ENCODE data around the gene SELENOO.

Gene SELENOO, protein sequence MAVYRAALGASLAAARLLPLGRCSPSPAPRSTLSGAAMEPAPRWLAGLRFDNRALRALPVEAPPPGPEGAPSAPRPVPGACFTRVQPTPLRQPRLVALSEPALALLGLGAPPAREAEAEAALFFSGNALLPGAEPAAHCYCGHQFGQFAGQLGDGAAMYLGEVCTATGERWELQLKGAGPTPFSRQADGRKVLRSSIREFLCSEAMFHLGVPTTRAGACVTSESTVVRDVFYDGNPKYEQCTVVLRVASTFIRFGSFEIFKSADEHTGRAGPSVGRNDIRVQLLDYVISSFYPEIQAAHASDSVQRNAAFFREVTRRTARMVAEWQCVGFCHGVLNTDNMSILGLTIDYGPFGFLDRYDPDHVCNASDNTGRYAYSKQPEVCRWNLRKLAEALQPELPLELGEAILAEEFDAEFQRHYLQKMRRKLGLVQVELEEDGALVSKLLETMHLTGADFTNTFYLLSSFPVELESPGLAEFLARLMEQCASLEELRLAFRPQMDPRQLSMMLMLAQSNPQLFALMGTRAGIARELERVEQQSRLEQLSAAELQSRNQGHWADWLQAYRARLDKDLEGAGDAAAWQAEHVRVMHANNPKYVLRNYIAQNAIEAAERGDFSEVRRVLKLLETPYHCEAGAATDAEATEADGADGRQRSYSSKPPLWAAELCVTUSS

DNA sequence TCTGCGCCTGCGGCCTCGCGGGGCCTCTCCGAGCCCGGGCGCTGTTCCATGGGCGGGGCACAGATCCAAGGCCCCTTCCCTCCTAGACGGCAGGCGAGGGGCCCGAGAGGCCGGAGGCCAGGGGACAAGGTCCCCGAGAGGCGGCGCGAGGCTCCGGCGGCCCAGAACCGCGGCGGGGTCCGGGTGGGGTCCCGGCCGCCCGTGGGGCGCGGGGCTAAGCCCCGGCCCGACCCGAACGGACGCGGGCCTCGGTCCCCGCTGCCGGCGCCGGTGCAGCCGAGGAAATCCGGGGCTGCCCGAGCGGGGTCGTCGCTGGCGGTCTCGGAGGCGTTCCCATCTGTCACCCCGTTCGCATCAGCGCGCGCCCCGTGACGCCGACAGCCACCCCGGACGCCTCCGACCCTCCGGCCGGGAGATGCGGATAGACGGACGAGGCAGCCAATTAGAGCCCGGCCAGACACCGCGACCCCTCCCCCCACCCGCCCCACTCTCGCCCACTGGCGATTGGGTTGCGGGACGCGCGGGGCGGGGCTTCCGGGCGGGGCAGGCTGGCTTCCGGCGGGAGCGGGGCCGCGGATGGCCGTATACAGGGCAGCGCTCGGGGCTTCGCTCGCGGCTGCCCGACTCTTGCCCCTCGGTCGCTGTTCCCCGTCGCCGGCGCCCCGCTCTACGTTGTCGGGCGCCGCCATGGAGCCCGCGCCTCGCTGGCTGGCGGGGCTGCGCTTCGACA, at the start of gene SELENOO:
TSS of gene SELENOO (plus strand) at position 551 of the 730 bp plus-strand sequence. CDS start at position 577, 26 bp downstream.
- H3K9me3 ChIP-seq (ENCODE audit: control insufficient read depth in 1 of 2, low read length in 2 of 2), result no peaks in the 10 kb centered on the region
- H3K27ac ChIP-seq (ENCODE audit: low read length), result no peak within 1 kb of the TSS
- peaks cover 0 to 21% of the 10 kb centered on the region in 2 donors for H3K36me3 ChIP-seq (ENCODE audit: control insufficient read depth in 1 of 2, insufficient read depth in 2 of 2, low read length in 2 of 2)
- H3K4me1 ChIP-seq (ENCODE audit: control insufficient read depth in 1 of 2, insufficient read depth in 2 of 2, low read length in 2 of 2), result peaks cover 4 to 27% of the 10 kb centered on the region in 2 donors
- H3K4me3 ChIP-seq (ENCODE audit: low read depth in 1 of 2, low read length in 2 of 2), result peak within 1 kb of the TSS; percentile 53 to 82
- no peaks in the 10 kb centered on the region for H3K27me3 ChIP-seq (ENCODE audit: low read depth, low read length)

DNA sequence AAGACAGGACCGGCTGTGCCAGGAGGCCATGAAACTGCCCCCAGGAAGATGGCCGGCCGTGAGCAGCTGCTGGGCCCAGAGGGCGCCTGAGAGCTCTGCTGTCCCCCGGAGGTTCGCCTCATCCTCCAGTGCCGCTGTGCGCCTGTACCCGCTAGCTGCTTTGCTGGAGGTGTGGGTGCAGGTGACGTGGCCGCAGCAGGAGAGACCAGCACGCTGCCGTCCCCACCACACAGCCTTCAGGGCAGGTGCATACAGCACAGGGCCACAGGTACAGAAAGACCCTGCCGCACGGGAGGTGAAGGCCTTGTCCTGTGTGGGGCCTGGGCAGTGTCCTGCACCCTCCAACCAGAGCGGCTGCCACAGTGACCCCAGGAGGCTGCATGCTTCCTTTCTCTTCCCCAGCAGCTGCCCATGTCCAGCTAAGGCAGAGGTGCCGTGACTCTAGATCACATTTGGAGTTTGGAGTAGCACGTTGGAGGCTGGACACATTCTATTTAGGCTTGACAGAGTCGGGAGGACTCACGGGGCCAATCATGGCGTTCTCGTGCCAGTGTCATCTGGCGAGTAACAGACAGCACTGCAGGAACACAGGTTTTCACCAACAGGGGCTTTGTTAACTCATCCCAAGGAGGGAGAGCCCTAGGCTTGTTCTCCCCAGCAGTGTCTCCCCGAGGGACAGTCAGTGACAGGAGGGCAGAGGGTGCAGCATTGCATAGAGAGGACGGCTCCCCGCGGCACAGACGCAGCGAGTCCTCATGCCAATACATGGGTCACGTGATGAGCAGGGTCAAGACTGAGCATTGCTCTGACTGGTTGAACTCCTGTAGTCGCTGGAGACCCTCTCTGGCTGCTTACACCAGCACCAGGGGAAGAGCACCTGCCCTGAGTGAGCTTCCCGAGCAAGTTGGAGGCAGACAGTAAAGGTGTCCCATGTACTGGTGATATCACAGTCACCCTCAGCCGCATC, 49.0 kb upstream of the SELENOO start:
- Histone ChIP-seq H3K27me3 (ENCODE audit: low read depth, low read length) (no peaks in the 10 kb centered on the region), H3K27ac (ENCODE audit: low read length) (no peak overlapping the region), H3K4me1 (ENCODE audit: control insufficient read depth in 1 of 2, insufficient read depth in 2 of 2, low read length in 2 of 2) (peaks cover 0 to 15% of the 10 kb centered on the region in 2 donors), H3K36me3 (ENCODE audit: control insufficient read depth in 1 of 2, insufficient read depth in 2 of 2, low read length in 2 of 2) (peaks cover 0 to 4% of the 10 kb centered on the region in 2 donors), H3K4me3 (ENCODE audit: low read depth in 1 of 2, low read length in 2 of 2) (no peak overlapping the region), H3K9me3 (ENCODE audit: control insufficient read depth in 1 of 2, low read length in 2 of 2) (no peaks in the 10 kb centered on the region)

DNA sequence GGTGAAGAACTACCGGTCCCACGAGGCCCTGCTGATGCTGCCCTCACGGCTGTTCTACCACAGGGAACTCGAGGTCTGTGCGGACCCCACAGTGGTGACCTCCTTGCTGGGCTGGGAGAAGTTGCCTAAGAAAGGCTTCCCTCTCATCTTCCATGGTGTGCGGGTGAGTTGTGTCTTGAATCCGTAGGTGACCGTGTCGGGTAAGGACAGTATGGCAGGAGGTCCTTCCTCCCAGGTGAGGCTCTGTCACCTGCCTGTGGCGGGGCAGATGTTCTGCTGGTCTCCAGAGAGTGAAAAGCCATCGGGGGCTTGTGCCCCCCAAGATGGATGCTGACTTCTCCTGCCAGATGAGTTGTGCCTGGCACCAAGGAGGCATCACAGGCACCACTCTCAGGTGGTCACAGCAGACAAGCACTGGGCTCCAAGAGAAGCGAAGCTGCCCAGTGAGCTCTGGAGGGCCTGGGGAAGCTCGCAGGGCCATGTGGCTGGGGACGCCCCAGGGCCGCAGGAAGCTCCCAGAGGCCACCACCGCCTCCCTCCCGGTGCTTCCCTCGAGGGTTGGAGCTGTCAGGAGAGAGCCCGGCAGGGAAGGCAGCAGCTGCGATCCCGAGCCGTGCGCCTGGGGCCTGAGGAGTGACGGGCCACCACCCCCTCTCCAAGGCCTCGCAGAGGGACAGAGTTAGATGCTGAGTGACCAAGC, 47.6 kb upstream of the SELENOO start:
- Histone ChIP-seq H3K27me3 (ENCODE audit: low read depth, low read length) (no peaks in the 10 kb centered on the region), H3K9me3 (ENCODE audit: control insufficient read depth in 1 of 2, low read length in 2 of 2) (no peaks in the 10 kb centered on the region), H3K36me3 (ENCODE audit: control insufficient read depth in 1 of 2, insufficient read depth in 2 of 2, low read length in 2 of 2) (peaks cover 0 to 9% of the 10 kb centered on the region in 2 donors), H3K4me3 (ENCODE audit: low read depth in 1 of 2, low read length in 2 of 2) (no peak overlapping the region), H3K4me1 (ENCODE audit: control insufficient read depth in 1 of 2, insufficient read depth in 2 of 2, low read length in 2 of 2) (peaks cover 0 to 1% of the 10 kb centered on the region in 2 donors), H3K27ac (ENCODE audit: low read length) (no peak overlapping the region)

DNA sequence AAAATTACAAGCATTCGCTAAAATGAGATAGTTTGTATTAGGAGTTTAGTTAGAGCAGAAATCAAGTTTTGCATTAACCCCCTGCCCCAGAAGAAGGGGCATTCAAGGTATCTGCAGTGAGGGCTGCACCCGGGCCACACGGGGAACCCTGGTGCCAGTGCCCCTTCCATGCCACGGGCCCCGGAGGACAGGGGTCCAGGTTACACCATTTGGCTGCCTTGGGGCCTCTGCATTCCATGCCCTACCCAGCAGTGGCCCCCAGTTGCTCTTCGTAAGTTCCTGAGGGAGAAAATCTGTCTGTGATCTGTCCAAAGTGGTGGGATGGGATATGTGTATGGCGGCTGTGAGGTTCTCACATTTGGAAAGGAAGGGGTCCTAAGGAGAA, 47.1 kb upstream of the SELENOO start:
- no peak overlapping the region for H3K27ac ChIP-seq (ENCODE audit: low read length)
- no peaks in the 10 kb centered on the region for H3K4me1 ChIP-seq (ENCODE audit: control insufficient read depth in 1 of 2, insufficient read depth in 2 of 2, low read length in 2 of 2)
- H3K27me3 ChIP-seq (ENCODE audit: low read depth, low read length), result peaks cover 4% of the 10 kb centered on the region
- peaks cover 0 to 14% of the 10 kb centered on the region in 2 donors for H3K36me3 ChIP-seq (ENCODE audit: control insufficient read depth in 1 of 2, insufficient read depth in 2 of 2, low read length in 2 of 2)
- H3K4me3 ChIP-seq (ENCODE audit: low read depth in 1 of 2, low read length in 2 of 2), result no peak overlapping the region
- no peaks in the 10 kb centered on the region for H3K9me3 ChIP-seq (ENCODE audit: control insufficient read depth in 1 of 2, low read length in 2 of 2)

DNA sequence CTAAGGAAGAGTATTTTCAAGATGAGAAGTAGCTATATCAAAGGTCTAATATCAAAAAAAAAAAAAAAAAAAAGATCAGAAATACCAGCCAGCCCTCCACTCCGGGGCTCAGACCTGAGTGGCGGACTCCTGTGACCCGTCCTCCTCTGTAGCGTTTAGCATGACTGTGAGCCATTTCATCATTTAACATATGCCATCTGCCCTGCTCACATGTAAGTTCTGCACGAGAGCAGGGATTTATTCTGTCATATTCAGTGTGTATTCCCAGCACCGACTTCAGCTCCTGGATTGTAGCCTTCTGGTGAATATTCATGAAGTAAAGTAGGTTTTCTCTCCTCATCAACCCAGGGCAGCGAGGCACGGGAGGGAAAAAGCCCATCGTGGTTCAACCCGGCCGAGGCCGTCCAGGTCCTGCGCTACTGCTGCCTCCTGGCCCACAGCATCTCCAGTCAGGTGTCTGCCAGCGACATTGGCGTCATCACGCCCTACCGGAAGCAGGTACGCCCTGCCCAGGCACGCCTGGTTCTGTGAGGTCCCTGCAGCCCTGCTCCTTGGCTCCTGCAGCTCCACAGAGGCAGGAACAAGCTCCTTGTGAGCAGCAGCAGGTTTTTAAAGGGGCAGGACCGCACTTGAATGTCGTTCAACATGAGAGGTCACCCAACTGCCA, 43.0 kb upstream of the SELENOO start:
- peaks cover 0 to 17% of the 10 kb centered on the region in 2 donors for H3K36me3 ChIP-seq (ENCODE audit: control insufficient read depth in 1 of 2, insufficient read depth in 2 of 2, low read length in 2 of 2)
- H3K4me1 ChIP-seq (ENCODE audit: control insufficient read depth in 1 of 2, insufficient read depth in 2 of 2, low read length in 2 of 2), result no peaks in the 10 kb centered on the region
- no peak overlapping the region for H3K4me3 ChIP-seq (ENCODE audit: low read depth in 1 of 2, low read length in 2 of 2)
- H3K27me3 ChIP-seq (ENCODE audit: low read depth, low read length), result peaks cover 4% of the 10 kb centered on the region
- no peaks in the 10 kb centered on the region for H3K9me3 ChIP-seq (ENCODE audit: control insufficient read depth in 1 of 2, low read length in 2 of 2)
- H3K27ac ChIP-seq (ENCODE audit: low read length), result no peak overlapping the region

DNA sequence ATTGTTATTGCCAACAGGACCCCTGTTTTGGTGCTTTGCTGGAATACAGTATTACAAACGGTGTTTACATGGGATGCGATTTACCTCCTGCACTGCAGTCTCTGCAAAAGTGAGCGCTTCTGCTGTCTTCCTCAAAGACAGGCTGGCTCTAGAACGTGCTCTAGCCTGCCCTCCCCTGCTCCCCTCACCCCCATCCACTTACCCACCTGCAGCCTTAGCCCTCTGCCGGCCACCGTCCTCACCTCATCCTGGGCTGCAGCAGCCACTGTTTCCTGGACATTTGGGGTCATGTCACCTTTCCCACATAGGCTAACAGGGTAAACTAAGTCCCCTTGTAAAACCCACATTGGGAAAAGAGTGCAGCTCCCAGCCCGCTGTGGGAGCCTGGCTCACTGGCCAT, 39.9 kb upstream of the SELENOO start:
- H3K27me3 ChIP-seq (ENCODE audit: low read depth, low read length), result peaks cover 4% of the 10 kb centered on the region
- H3K4me1 ChIP-seq (ENCODE audit: control insufficient read depth in 1 of 2, insufficient read depth in 2 of 2, low read length in 2 of 2), result no peaks in the 10 kb centered on the region
- no peak overlapping the region for H3K27ac ChIP-seq (ENCODE audit: low read length)
- H3K9me3 ChIP-seq (ENCODE audit: control insufficient read depth in 1 of 2, low read length in 2 of 2), result no peaks in the 10 kb centered on the region
- H3K4me3 ChIP-seq (ENCODE audit: low read depth in 1 of 2, low read length in 2 of 2), result no peak overlapping the region
- H3K36me3 ChIP-seq (ENCODE audit: control insufficient read depth in 1 of 2, insufficient read depth in 2 of 2, low read length in 2 of 2), result peaks cover 0 to 17% of the 10 kb centered on the region in 2 donors

DNA sequence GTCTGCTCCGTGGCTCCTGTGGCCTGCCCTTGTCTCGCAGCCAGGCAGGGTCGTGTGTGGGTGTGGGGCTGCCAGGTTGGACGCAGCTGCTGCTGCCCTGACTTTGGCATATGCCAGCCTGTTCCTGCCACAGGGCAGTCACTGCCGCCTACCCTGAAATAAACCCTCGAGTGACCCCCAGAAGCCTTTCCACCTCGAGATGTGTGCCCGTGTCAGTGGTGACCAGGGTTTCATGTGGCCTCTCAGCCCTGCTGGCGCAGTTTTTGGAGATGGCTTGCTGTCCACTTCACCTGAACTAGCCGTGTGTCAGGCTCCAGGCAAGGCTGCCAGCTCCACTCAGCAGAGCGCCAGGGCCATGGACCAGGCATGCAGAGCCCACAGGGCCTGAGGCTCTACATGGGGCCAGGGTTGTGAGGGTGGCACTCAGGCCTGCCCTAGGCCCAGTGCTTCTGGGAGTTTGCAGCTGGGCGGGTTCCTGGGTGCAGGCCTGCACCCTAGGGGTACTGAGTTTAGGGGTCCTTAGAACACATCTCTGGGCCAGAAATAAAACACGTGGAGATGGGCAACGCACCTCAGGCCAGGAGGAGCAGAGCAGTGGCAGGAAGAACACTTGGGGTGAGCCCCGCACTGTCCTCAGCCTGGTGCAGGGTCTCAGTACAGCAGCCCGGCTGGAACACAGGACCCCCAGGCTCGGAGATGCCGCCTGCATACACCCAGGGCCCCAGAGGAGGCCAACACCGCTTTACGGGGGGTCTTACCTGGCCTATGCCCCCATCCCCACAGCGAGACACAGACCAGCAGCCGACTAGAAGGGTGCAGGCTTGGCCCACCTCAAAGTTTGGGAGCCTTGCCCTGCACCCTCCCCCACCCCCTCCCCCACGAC, 39.1 kb upstream of the SELENOO start:
- Histone ChIP-seq H3K4me3 (ENCODE audit: low read depth in 1 of 2, low read length in 2 of 2) (no peak overlapping the region), H3K27ac (ENCODE audit: low read length) (no peak overlapping the region), H3K27me3 (ENCODE audit: low read depth, low read length) (peaks cover 4% of the 10 kb centered on the region), H3K36me3 (ENCODE audit: control insufficient read depth in 1 of 2, insufficient read depth in 2 of 2, low read length in 2 of 2) (peaks cover 0 to 14% of the 10 kb centered on the region in 2 donors), H3K9me3 (ENCODE audit: control insufficient read depth in 1 of 2, low read length in 2 of 2) (no peaks in the 10 kb centered on the region), H3K4me1 (ENCODE audit: control insufficient read depth in 1 of 2, insufficient read depth in 2 of 2, low read length in 2 of 2) (no peaks in the 10 kb centered on the region)

DNA sequence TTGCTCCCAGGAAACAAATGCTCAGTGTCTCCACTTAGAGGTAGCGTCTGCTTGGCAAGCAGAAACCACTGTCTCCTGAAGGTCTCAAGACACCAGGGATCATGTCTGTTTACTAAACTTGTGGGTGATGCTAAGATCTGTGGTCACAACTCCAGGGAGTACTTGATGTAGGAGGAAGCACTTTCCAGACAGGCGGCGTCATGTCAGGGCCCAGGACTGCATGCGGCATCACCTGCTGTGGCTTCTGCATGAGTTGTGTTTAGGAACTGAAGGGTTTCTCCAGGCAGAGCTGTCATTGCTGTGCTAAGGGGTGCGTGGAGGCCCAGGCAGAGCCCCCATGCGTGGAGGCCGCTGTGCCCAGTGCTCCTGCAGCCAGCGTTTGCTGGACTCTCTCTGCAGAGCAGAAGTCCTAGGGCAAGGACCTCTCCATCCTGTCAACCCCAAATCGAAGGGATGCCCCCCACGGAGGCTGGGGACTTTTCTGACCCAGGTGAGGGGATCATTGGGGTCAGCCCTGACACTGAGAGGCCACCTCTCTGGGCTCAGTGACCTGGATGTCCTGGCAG, 38.3 kb upstream of the SELENOO start:
- H3K36me3 ChIP-seq (ENCODE audit: control insufficient read depth in 1 of 2, insufficient read depth in 2 of 2, low read length in 2 of 2), result peaks cover 0 to 14% of the 10 kb centered on the region in 2 donors
- peaks cover 4% of the 10 kb centered on the region for H3K27me3 ChIP-seq (ENCODE audit: low read depth, low read length)
- no peak overlapping the region for H3K4me3 ChIP-seq (ENCODE audit: low read depth in 1 of 2, low read length in 2 of 2)
- no peak overlapping the region for H3K27ac ChIP-seq (ENCODE audit: low read length)
- no peaks in the 10 kb centered on the region for H3K4me1 ChIP-seq (ENCODE audit: control insufficient read depth in 1 of 2, insufficient read depth in 2 of 2, low read length in 2 of 2)
- H3K9me3 ChIP-seq (ENCODE audit: control insufficient read depth in 1 of 2, low read length in 2 of 2), result no peaks in the 10 kb centered on the region

DNA sequence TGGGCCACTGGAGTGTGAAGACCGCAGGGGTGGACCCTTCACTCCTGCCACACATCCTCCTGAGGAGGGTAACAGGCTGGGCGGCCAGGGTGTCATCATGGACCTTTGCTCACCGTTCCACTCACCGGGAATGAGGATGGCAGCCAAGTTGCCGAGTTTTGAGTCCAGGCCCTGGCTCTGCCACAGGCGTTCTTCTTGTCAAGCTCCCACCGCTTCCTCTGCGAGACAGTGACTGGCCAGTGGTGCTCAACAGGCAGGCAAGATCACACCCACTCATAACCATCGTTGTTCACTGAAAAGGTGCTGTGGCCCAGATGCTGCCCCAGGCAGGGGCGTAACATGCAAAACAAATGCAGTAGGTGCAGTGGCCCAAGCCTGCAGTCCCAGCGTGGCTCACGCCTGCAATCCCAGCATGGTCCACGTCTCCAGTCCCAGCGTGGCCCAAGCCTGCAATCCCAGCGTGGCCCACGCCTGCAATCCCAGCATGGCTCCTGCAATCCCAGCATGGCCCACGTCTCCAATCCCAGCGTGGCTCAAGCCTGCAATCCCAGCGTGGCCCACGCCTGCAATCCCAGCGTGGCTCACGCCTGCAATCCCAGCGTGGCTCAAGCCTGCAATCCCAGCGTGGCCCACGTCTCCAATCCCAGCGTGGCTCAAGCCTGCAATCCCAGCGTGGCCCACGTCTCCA, 35.2 kb upstream of the SELENOO start:
- Histone ChIP-seq H3K27me3 (ENCODE audit: low read depth, low read length) (peaks cover 6% of the 10 kb centered on the region), H3K9me3 (ENCODE audit: control insufficient read depth in 1 of 2, low read length in 2 of 2) (no peaks in the 10 kb centered on the region), H3K36me3 (ENCODE audit: control insufficient read depth in 1 of 2, insufficient read depth in 2 of 2, low read length in 2 of 2) (no peaks in the 10 kb centered on the region), H3K27ac (ENCODE audit: low read length) (no peak overlapping the region), H3K4me3 (ENCODE audit: low read depth in 1 of 2, low read length in 2 of 2) (no peak overlapping the region), H3K4me1 (ENCODE audit: control insufficient read depth in 1 of 2, insufficient read depth in 2 of 2, low read length in 2 of 2) (no peaks in the 10 kb centered on the region)
